ACC112 (cell line): ENCODE results near the gene CSNK1A1.
"Not testable (repeated sequence)": the region's sequence is repeated elsewhere in the genome, so short reads cannot be mapped to it uniquely, and the experiment has no call there.

ENCODE experiments used
- H2AFZ ChIP-seq: fragments of 200-600 bp; sonication (generic); one replicate; pipeline ENCODE4 v1.6.0; 2017; ENCODE audit warnings: antibody characterized with exemption, low read length; ENCODE audit not compliant: unreplicated experiment
- H3K27ac ChIP-seq: fragments of 200-600 bp; sonication (generic); 2 replicates; pipeline ENCODE4 v1.5.1; 2014; ENCODE audit warnings: low read depth, mild to moderate bottlenecking, antibody characterized with exemption, low read length, moderate library complexity
- H3K27me3 ChIP-seq: fragments of 200-600 bp; sonication (generic); 2 replicates; pipeline ENCODE4 v1.6.1; 2014; ENCODE audit warnings: mild to moderate bottlenecking, antibody characterized with exemption, low read length, moderate library complexity, mixed read lengths; ENCODE audit not compliant: insufficient read depth
- H3K36me3 ChIP-seq: fragments of 200-600 bp; sonication (generic); 2 replicates; pipeline ENCODE4 v1.6.1; 2016; ENCODE audit warnings: mild to moderate bottlenecking, antibody characterized with exemption, low read length, moderate library complexity, mixed read lengths; ENCODE audit not compliant: insufficient read depth
- H3K4me1 ChIP-seq: fragments of 200-600 bp; sonication (generic); one replicate; pipeline ENCODE4 v1.6.1; 2016; ENCODE audit warnings: low read length, mixed read lengths; ENCODE audit not compliant: insufficient read depth, unreplicated experiment, control insufficient read depth
- H3K4me3 ChIP-seq: fragments of 200-600 bp; sonication (generic); 2 replicates; pipeline ENCODE4 v1.5.1; 2014; ENCODE audit warnings: mild to moderate bottlenecking, low read depth, low read length
- H3K79me2 ChIP-seq: fragments of 200-600 bp; sonication (generic); one replicate; pipeline ENCODE4 v1.6.0; 2016; ENCODE audit warnings: low read length; ENCODE audit not compliant: control insufficient read depth, unreplicated experiment, insufficient read depth

The CSNK1A1 gene

DNA sequence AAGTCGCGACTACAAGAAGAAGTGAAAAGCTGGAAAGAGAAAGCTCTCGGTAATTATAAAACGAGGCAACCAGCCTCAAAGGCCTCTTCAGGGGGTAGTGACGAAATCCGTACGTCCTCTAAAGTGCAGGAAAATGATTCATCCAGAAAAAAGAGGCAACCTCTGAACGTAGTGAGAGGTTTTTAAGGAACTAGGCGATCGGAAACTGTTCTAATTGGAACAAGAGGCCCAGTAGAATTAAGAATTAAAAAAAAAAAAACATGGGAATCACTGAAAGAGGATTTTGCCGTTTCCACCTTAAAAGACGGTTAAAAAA lies 1.0 kb downstream of the CSNK1A1 start:
- Histone ChIP-seq H3K27ac (peak overlapping the region; percentile 93), H3K79me2 (peaks cover 64% of the 10 kb centered on the region), H3K27me3 (no peaks in the 10 kb centered on the region), H3K4me3 (peak overlapping the region; percentile 90), H2AFZ (no peak overlapping the region), H3K36me3 (peaks cover 40% of the 10 kb centered on the region), H3K4me1 (peaks cover 25% of the 10 kb centered on the region)

GRCh38 chr5:149549461-149550267 lies 1.6 kb downstream of the CSNK1A1 start:
- Histone ChIP-seq H3K36me3 (peaks cover 40% of the 10 kb centered on the region), H3K4me1 (peaks cover 29% of the 10 kb centered on the region)

DNA sequence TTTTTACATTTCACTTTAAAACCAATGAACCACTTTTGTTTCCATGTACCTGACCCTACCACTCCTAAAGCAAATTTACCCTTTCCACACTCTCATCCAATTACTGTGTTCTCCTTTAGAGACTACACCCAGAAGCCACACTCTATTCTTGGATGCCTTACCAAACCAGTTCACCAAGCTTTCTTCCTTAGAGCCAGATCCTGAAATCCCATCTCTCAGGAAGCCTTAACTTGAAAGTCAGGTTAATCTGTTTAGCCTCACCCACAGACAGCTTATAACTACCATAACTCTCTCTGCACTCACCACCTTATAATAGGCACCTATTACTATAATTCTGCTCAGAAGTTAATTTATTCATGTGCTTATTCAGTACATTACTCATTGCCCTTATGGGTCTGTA lies 4.3 kb downstream of the CSNK1A1 start:
- H3K79me2 ChIP-seq: peaks cover 89% of the 10 kb centered on the region
- H3K4me1 ChIP-seq: peaks cover 44% of the 10 kb centered on the region
- peaks cover 53% of the 10 kb centered on the region for H3K36me3 ChIP-seq
- peak overlapping the region; percentile 26; the same call in 1 of the 2 replicates for H3K27ac ChIP-seq
- no peaks in the 10 kb centered on the region for H3K27me3 ChIP-seq
- peak overlapping the region; percentile 90 for H3K4me3 ChIP-seq
- H2AFZ ChIP-seq: no peak overlapping the region

More at GRCh38 chr5:149549461-149550267, 1.6 kb downstream of the CSNK1A1 start:
- peaks cover 70% of the 10 kb centered on the region for H3K79me2 ChIP-seq
- peak overlapping the region; percentile 90 for H3K4me3 ChIP-seq
- H3K27ac ChIP-seq: peak overlapping the region; percentile 93
- no peak overlapping the region for H2AFZ ChIP-seq
- H3K27me3 ChIP-seq: no peaks in the 10 kb centered on the region

DNA sequence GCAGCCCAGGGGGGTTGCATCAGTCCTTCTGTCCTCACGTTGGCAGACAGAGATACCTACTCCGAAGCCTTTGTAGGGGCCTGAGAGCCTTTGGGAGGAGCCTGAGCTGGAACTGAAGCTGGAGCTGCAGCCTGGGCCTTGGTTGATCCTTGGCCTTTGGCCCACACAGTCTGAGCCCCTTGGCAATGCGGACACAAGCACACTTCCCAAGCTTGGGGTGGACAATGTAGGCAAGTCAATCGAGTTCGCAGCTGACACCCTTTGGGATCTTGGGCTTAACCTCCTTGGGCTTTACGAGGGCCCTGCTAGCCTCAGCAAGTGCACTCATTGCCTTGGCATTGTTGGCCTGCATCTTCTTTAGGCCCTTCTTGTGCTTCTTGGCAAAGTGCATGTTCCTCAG lies 5.9 kb downstream of the CSNK1A1 start:
- no peak overlapping the region for H2AFZ ChIP-seq
- peaks cover 44% of the 10 kb centered on the region for H3K4me1 ChIP-seq
- no peaks in the 10 kb centered on the region for H3K27me3 ChIP-seq
- no peak overlapping the region for H3K27ac ChIP-seq
- H3K79me2 ChIP-seq: peaks cover 95% of the 10 kb centered on the region
- no peak overlapping the region for H3K4me3 ChIP-seq
- peaks cover 53% of the 10 kb centered on the region for H3K36me3 ChIP-seq

GRCh38 chr5:149544028-149544420 lies 7.2 kb downstream of the CSNK1A1 start:
- peaks cover 44% of the 10 kb centered on the region for H3K36me3 ChIP-seq

GRCh38 chr5:149543361-149544027 lies 7.7 kb downstream of the CSNK1A1 start:
- Histone ChIP-seq H3K27ac (peak overlapping the region; percentile 9; the same call in 1 of the 2 replicates), H2AFZ (no peak overlapping the region), H3K36me3 (peaks cover 40% of the 10 kb centered on the region), H3K4me3 (no peak overlapping the region), H3K79me2 (peaks cover 93% of the 10 kb centered on the region), H3K27me3 (no peaks in the 10 kb centered on the region), H3K4me1 (peaks cover 44% of the 10 kb centered on the region)

More at GRCh38 chr5:149544028-149544420, 7.2 kb downstream of the CSNK1A1 start:
- Histone ChIP-seq H2AFZ (no peak overlapping the region), H3K79me2 (peaks cover 95% of the 10 kb centered on the region), H3K27ac (no peak overlapping the region; the same call in 1 of the 2 replicates), H3K27me3 (no peaks in the 10 kb centered on the region), H3K4me1 (peaks cover 44% of the 10 kb centered on the region), H3K4me3 (no peak overlapping the region)

DNA sequence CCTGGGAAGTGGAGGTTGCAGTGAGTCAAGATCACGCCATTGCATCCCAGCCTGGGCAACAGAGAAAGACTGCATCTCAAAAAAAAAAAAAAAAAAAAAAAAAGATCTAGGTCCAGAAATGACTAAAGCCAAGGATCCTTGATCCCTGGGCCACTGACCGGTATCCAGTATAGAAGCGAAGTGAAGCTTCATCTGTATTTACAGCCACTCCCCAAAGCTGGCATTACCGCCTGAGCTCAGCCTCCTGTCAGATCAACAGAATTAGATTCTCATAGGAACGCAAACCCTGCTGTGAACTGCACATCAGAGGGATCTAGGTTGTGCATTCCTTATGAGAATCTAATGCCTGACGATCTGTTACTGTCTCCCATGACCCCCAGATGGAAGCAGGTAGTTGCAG lies 9.3 kb downstream of the CSNK1A1 start:
- no peak overlapping the region for H3K27ac ChIP-seq
- H3K4me3 ChIP-seq: no peak overlapping the region
- peaks cover 91% of the 10 kb centered on the region for H3K79me2 ChIP-seq
- H3K4me1 ChIP-seq: peaks cover 29% of the 10 kb centered on the region
- peaks cover 26% of the 10 kb centered on the region for H3K36me3 ChIP-seq
- H3K27me3 ChIP-seq: no peaks in the 10 kb centered on the region
- no peak overlapping the region for H2AFZ ChIP-seq

- H3K79me2 ChIP-seq: peaks cover 91% of the 10 kb centered on the region
- H3K4me3 ChIP-seq: no peak overlapping the region
- H2AFZ ChIP-seq: no peak overlapping the region
- peaks cover 23% of the 10 kb centered on the region for H3K36me3 ChIP-seq
- no peaks in the 10 kb centered on the region for H3K27me3 ChIP-seq
- peaks cover 18% of the 10 kb centered on the region for H3K4me1 ChIP-seq
- peak overlapping the region; percentile 8; the same call in 1 of the 2 replicates for H3K27ac ChIP-seq
Observed at GRCh38 chr5:149540089-149540488, 11.2 kb downstream of the CSNK1A1 start.

GRCh38 chr5:149537374-149537975 lies 13.8 kb downstream of the CSNK1A1 start:
- peaks cover 10% of the 10 kb centered on the region for H3K36me3 ChIP-seq
- H3K79me2 ChIP-seq: peaks cover 92% of the 10 kb centered on the region
- no peaks in the 10 kb centered on the region for H3K4me1 ChIP-seq
- H3K27ac ChIP-seq: no peak overlapping the region
- no peak overlapping the region for H3K4me3 ChIP-seq
- H3K27me3 ChIP-seq: no peaks in the 10 kb centered on the region
- H2AFZ ChIP-seq: no peak overlapping the region

GRCh38 chr5:149535787-149536186 lies 15.5 kb downstream of the CSNK1A1 start:
- H3K27me3 ChIP-seq, H3K27ac ChIP-seq, H3K4me3 ChIP-seq, H3K4me1 ChIP-seq, H2AFZ ChIP-seq: not testable (repeated sequence)
- H3K79me2 ChIP-seq: peaks cover 96% of the 10 kb centered on the region
- H3K36me3 ChIP-seq: peaks cover 10% of the 10 kb centered on the region
